Measurements from ENCODE around the gene HEBP1.

- TF ChIP-seq CTCF (IDR thresholded peaks at IDR 0.05) (no peak), POLR2A (IDR thresholded peaks at IDR 0.05) (no peak)
Measured at GRCh38 chr12:12929696-12930095, 70.4 kb downstream of the HEBP1 start.
